Esophagus muscularis mucosa (tissue), 4 donors: ENCODE results near the gene RPL34.

Source experiments
- EP300 ChIP-seq: sonication (generic); formaldehyde crosslinking; IDR thresholded peaks from one replicate; pipeline ENCODE4 v1.6.1; 2017; ENCODE audit warnings: antibody characterized with exemption
- POLR2A ChIP-seq: fragments of 450-650 bp; IDR thresholded peaks from one replicate; pipeline ENCODE4 v1.6.1; 2017; ENCODE audit warnings: antibody characterized with exemption, moderate library complexity, mild to moderate bottlenecking, low read depth
- POLR2AphosphoS5 ChIP-seq, 2 donors: sonication (generic); formaldehyde crosslinking; IDR thresholded peaks; one replicate each; pipeline ENCODE4 v1.6.1; 2017; ENCODE audit warnings: antibody characterized with exemption in 2 of 2
- TF ChIP-seq, protein P1 (sequence below), 3 experiments: fragments of 200-600 bp in 2 of 3; fragments of 450-650 bp in 1 of 3; sonication (generic) in 2 of 3; IDR thresholded peaks; one replicate each; pipeline ENCODE4 v1.5.1; 2017 to 2019; ENCODE audit warnings: antibody characterized with exemption in 3 of 3, mild to moderate bottlenecking in 2 of 3, moderate library complexity in 1 of 3

- TF ChIP-seq POLR2A (no peak), POLR2AphosphoS5 (IDR thresholded peaks at IDR 0.05) (no peak), EP300 (no peak)
- TF ChIP-seq, protein P1, sequence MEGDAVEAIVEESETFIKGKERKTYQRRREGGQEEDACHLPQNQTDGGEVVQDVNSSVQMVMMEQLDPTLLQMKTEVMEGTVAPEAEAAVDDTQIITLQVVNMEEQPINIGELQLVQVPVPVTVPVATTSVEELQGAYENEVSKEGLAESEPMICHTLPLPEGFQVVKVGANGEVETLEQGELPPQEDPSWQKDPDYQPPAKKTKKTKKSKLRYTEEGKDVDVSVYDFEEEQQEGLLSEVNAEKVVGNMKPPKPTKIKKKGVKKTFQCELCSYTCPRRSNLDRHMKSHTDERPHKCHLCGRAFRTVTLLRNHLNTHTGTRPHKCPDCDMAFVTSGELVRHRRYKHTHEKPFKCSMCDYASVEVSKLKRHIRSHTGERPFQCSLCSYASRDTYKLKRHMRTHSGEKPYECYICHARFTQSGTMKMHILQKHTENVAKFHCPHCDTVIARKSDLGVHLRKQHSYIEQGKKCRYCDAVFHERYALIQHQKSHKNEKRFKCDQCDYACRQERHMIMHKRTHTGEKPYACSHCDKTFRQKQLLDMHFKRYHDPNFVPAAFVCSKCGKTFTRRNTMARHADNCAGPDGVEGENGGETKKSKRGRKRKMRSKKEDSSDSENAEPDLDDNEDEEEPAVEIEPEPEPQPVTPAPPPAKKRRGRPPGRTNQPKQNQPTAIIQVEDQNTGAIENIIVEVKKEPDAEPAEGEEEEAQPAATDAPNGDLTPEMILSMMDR (IDR thresholded peaks at IDR 0.05) = no peak
These were observed 29.5 kb downstream of the RPL34 start for GRCh38 chr4:108649863-108650211.
